Colonic mucosa (tissue), 4 donors: Measurements from ENCODE around the gene NTF3. TPM values are rescaled to one million over a fixed set of nuclear protein-coding genes. Genes with fewer than 3 reads are reported as not detected.

ENCODE experiments used
- DNase-seq: peaks from one replicate; pipeline ENCODE4 v3.0.0-alpha.2; 2020
- H3K27ac ChIP-seq: fragments of 200-600 bp; one replicate; pipeline ENCODE4 v1.8.0; 2021
- H3K27me3 ChIP-seq: fragments of 200-600 bp; one replicate; pipeline ENCODE4 v1.8.0; 2021
- H3K36me3 ChIP-seq: fragments of 200-600 bp; one replicate; pipeline ENCODE4 v1.8.0; 2021
- H3K4me1 ChIP-seq: fragments of 200-600 bp; one replicate; pipeline ENCODE4 v1.8.0; 2021; ENCODE audit warnings: mild to moderate bottlenecking
- H3K4me3 ChIP-seq: fragments of 200-600 bp; one replicate; pipeline ENCODE4 v1.8.0; 2021
- H3K9ac ChIP-seq, 2 donors: one replicate each; pipeline ENCODE4 v1.7.0; 2013; ENCODE audit warnings: control low read depth in 2 of 2, low read depth in 2 of 2, low read length in 2 of 2
- H3K9me3 ChIP-seq: fragments of 200-600 bp; one replicate; pipeline ENCODE4 v1.8.0; 2021
- CTCF ChIP-seq: fragments of 200-600 bp; IDR thresholded peaks from one replicate; pipeline ENCODE4 v1.8.0; 2022; ENCODE audit warnings: antibody characterized with exemption, mild to moderate bottlenecking
- intact Hi-C: fragments of 100-400 bp; cut with DNase I; formaldehyde crosslinking; loops from one replicate; pipeline ENCODE4 v1.14.1; 2022
- total RNA-seq, 2 donors: library from RNA; stranded (reverse); fragmentation: NEBNext Ultra II Directional in 1 of 2; extraction: Animal tissue kit (Norgen Biotek cat#: 25700) in 1 of 2; gene quantifications; one replicate each; pipeline ENCODE4 v1.2.1, GENCODE V29; 2021
- donor health status: healthy.
- donor health status: DM: no; HTN: no; CAD: no.
- donor health status: DM: no; HTN: no; CAD: no.

The NTF3 gene
- total RNA-seq, 2 donors from 2014 or later: 0.37 to 0.49 TPM

- Histone ChIP-seq H3K27me3 (no peaks in the 10 kb centered on the region), H3K36me3 (no peaks in the 10 kb centered on the region), H3K9ac (no peak overlapping the region), H3K9me3 (no peaks in the 10 kb centered on the region), H3K4me3 (no peak overlapping the region), H3K27ac (no peak overlapping the region), H3K4me1 (no peaks in the 10 kb centered on the region)
- intact Hi-C loops: no loop called here
- DNase-seq: no peak
- TF ChIP-seq CTCF: no peak
Measured at GRCh38 chr12:5518584-5519365, 86.9 kb downstream of the NTF3 start.

- no peaks in the 10 kb centered on the region for H3K4me1 ChIP-seq
- H3K9me3 ChIP-seq: no peaks in the 10 kb centered on the region
- no peak for TF ChIP-seq CTCF
- no peak overlapping the region for H3K9ac ChIP-seq
- intact Hi-C loops: no loop called here
- no peak for DNase-seq
- no peak overlapping the region for H3K27ac ChIP-seq
- H3K4me3 ChIP-seq: no peak overlapping the region
- no peaks in the 10 kb centered on the region for H3K27me3 ChIP-seq
- no peaks in the 10 kb centered on the region for H3K36me3 ChIP-seq
Measured at GRCh38 chr12:5520037-5520436, 88.1 kb downstream of the NTF3 start.

GRCh38 chr12:5520831-5521230 is 88.9 kb downstream of the NTF3 start:
- Histone ChIP-seq H3K36me3 (no peaks in the 10 kb centered on the region), H3K9me3 (no peaks in the 10 kb centered on the region), H3K27me3 (no peaks in the 10 kb centered on the region), H3K27ac (no peak overlapping the region), H3K4me1 (no peaks in the 10 kb centered on the region), H3K4me3 (no peak overlapping the region), H3K9ac (no peak overlapping the region)
- intact Hi-C loops: no loop called here
- no peak for DNase-seq
- TF ChIP-seq CTCF: no peak

- intact Hi-C loops: no loop called here
- Histone ChIP-seq H3K4me3 (no peak overlapping the region), H3K36me3 (no peaks in the 10 kb centered on the region), H3K27ac (no peak overlapping the region), H3K27me3 (no peaks in the 10 kb centered on the region), H3K4me1 (no peaks in the 10 kb centered on the region), H3K9me3 (no peaks in the 10 kb centered on the region), H3K9ac (no peak overlapping the region)
- no peak for DNase-seq
- no peak for TF ChIP-seq CTCF
Measured at GRCh38 chr12:5521456-5522325, 89.8 kb downstream of the NTF3 start.

- no peak for DNase-seq
Measured at GRCh38 chr12:5522432-5523335, 90.8 kb downstream of the NTF3 start.

More at GRCh38 chr12:5522432-5523335, 90.8 kb downstream of the NTF3 start:
- Histone ChIP-seq H3K4me3 (no peak overlapping the region), H3K36me3 (no peaks in the 10 kb centered on the region), H3K4me1 (no peaks in the 10 kb centered on the region), H3K27ac (no peak overlapping the region), H3K9me3 (no peaks in the 10 kb centered on the region), H3K27me3 (no peaks in the 10 kb centered on the region), H3K9ac (no peak overlapping the region)
- TF ChIP-seq CTCF: no peak
- intact Hi-C loops: no loop called here
